ENCODE data around the gene BOLA3.

The BOLA3 gene

DNA sequence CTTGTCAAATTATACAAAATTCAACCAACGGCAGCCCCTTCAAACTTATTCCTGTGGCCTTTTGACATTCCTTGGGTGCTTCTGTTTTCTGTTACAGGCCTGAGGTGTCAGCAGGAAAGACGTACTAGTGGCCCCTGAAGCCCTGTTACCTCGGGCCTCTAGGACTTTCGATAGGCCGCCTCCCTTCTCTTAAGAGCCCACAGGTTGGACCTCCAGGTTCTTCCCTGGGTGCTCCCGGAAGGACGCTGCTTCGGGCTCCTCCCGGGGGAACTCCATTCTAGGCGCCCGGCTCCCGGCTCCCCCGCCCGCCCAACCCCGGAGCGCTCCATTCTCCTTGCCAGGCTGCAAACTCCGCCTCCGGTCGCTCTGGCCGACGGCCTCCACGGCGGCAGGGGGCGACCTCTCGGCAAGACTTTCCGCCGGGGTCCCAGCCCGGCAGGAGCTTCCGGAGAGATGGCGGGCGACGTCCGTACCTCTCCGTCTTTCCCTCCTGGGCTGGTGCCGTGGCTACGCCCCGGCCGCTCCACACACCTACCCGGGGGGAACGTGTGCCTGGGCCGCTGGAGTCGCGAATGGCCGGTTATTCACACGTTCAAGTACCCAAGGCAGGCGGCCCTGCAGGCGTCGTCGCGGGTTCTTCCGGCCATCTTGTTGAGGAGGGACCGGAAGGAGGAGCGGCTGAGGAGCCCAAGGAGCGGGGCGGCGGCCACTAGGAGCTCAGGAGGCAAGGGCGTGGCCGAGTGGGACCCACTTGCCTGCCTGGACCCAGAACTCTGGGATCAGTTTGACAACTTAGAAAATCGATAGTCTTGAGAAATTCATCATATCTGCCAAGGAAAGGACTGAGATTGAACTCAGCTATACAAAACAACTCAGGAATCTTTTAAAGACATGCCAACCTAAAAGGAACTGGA is 27.5 kb downstream of the BOLA3 start:
- H3K27ac ChIP-seq (ENCODE audit: low read length, poor library complexity, severe bottlenecking), result peak overlapping the region; percentile 91
- DNase-seq, result peak; percentile 86
- 8% methylated on average over 59 of the region's 59 CpGs for WGBS
- H2BK15ac ChIP-seq (ENCODE audit: low read depth, poor library complexity, severe bottlenecking), result peak overlapping the region; percentile 52
- peak overlapping the region; percentile 86 to 89 for H3K14ac ChIP-seq (ENCODE audit: low read length in 2 of 2)
- peak overlapping the region; percentile 92 for H2BK120ac ChIP-seq (ENCODE audit: low read depth, low read length)
- peaks cover 1% of the 10 kb centered on the region for H3K79me1 ChIP-seq (replicated peaks; ENCODE audit: low read length, poor library complexity, severe bottlenecking)
- no peaks in the 10 kb centered on the region for H3K27me3 ChIP-seq (ENCODE audit: control insufficient read depth in 1 of 2, insufficient read depth in 1 of 2, low read length in 2 of 2)
- peak overlapping the region; percentile 99 for H2AFZ ChIP-seq (ENCODE audit: low read depth, low read length)
- no peaks in the 10 kb centered on the region for H3K9me3 ChIP-seq (ENCODE audit: control insufficient read depth, low read length)
- no peaks in the 10 kb centered on the region for H3K4me1 ChIP-seq (ENCODE audit: control insufficient read depth, insufficient read depth, low read depth, low read length)
- peak overlapping the region; percentile 82 for H3K4me2 ChIP-seq (ENCODE audit: low read length, poor library complexity, severe bottlenecking)
- H3K18ac ChIP-seq (ENCODE audit: low read depth in 1 of 2, low read length in 2 of 2), result peak overlapping the region; percentile 96 to 100
- peak overlapping the region; percentile 86 to 93 for H3K4me3 ChIP-seq (ENCODE audit: insufficient read depth in 1 of 2, low read depth in 1 of 2, low read length in 2 of 2)
- peak overlapping the region; percentile 100 for H4K8ac ChIP-seq (ENCODE audit: low read length)
- H3K36me3 ChIP-seq (ENCODE audit: control insufficient read depth in 1 of 2, insufficient read depth in 2 of 2, low read depth in 1 of 2, low read length in 2 of 2), result peaks cover 0 to 3% of the 10 kb centered on the region in 2 experiments
- peak overlapping the region; percentile 99 for H4K91ac ChIP-seq (ENCODE audit: low read length)
- H2BK5ac ChIP-seq (ENCODE audit: low read depth, low read length, poor library complexity, severe bottlenecking), result peak overlapping the region; percentile 95
- H2AK5ac ChIP-seq (ENCODE audit: low read length, severe bottlenecking), result no peak overlapping the region
- H2BK12ac ChIP-seq (ENCODE audit: low read length in 2 of 2), result no peak overlapping the region
- peak overlapping the region; percentile 91 to 94 for H3K4ac ChIP-seq (ENCODE audit: low read depth in 1 of 2, low read length in 2 of 2)
- H3K23ac ChIP-seq (ENCODE audit: low read length in 2 of 2), result no peak overlapping the region
- peak overlapping the region; percentile 88 for H3K9ac ChIP-seq (ENCODE audit: low read length)

DNA sequence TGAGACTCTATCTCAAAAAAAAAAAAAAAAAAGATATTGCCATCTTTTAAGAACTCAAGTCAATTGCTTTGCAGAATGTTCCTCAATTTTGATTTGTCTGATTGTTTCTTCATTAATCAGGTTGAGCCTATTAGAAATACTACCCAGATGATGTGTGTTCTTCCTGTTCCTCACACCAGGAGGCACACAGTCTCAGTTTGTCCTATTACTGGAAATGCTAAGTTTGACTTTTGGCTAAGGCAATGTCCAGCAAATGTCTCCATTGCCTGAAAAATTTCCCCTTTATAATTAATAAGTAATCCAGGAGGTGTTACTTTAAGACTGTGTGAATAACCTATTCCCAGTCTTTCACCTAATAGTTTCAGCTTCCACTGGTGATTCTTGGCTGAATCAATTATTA is 28.4 kb downstream of the BOLA3 start:
- peak overlapping the region in 1 of 2 experiments; percentile 86 for H3K4me3 ChIP-seq (ENCODE audit: insufficient read depth in 1 of 2, low read depth in 1 of 2, low read length in 2 of 2)
- peaks cover 0 to 3% of the 10 kb centered on the region in 2 experiments for H3K36me3 ChIP-seq (ENCODE audit: control insufficient read depth in 1 of 2, insufficient read depth in 2 of 2, low read depth in 1 of 2, low read length in 2 of 2)
- H2AK5ac ChIP-seq (ENCODE audit: low read length, severe bottlenecking), result no peak overlapping the region
- H3K4ac ChIP-seq (ENCODE audit: low read depth in 1 of 2, low read length in 2 of 2), result no peak overlapping the region
- H3K27me3 ChIP-seq (ENCODE audit: control insufficient read depth in 1 of 2, insufficient read depth in 1 of 2, low read length in 2 of 2), result no peaks in the 10 kb centered on the region
- no peak overlapping the region for H3K18ac ChIP-seq (ENCODE audit: low read depth in 1 of 2, low read length in 2 of 2)
- H2BK5ac ChIP-seq (ENCODE audit: low read depth, low read length, poor library complexity, severe bottlenecking), result no peak overlapping the region
- H3K14ac ChIP-seq (ENCODE audit: low read length in 2 of 2), result no peak overlapping the region
- H2BK12ac ChIP-seq (ENCODE audit: low read length in 2 of 2), result no peak overlapping the region
- no peak overlapping the region for H3K27ac ChIP-seq (ENCODE audit: low read length, poor library complexity, severe bottlenecking)
- no peaks in the 10 kb centered on the region for H3K9me3 ChIP-seq (ENCODE audit: control insufficient read depth, low read length)
- peak overlapping the region; percentile 68 for H3K9ac ChIP-seq (ENCODE audit: low read length)
- H4K8ac ChIP-seq (ENCODE audit: low read length), result no peak overlapping the region
- no peak overlapping the region for H4K91ac ChIP-seq (ENCODE audit: low read length)
- no peak overlapping the region for H3K4me2 ChIP-seq (ENCODE audit: low read length, poor library complexity, severe bottlenecking)
- H2AFZ ChIP-seq (ENCODE audit: low read depth, low read length), result no peak overlapping the region
- H2BK120ac ChIP-seq (ENCODE audit: low read depth, low read length), result no peak overlapping the region
- H3K23ac ChIP-seq (ENCODE audit: low read length in 2 of 2), result no peak overlapping the region
- peak; percentile 38 for DNase-seq
- H3K4me1 ChIP-seq (ENCODE audit: control insufficient read depth, insufficient read depth, low read depth, low read length), result no peaks in the 10 kb centered on the region
- H2BK15ac ChIP-seq (ENCODE audit: low read depth, poor library complexity, severe bottlenecking), result no peak overlapping the region
- peaks cover 1% of the 10 kb centered on the region for H3K79me1 ChIP-seq (replicated peaks; ENCODE audit: low read length, poor library complexity, severe bottlenecking)

DNA sequence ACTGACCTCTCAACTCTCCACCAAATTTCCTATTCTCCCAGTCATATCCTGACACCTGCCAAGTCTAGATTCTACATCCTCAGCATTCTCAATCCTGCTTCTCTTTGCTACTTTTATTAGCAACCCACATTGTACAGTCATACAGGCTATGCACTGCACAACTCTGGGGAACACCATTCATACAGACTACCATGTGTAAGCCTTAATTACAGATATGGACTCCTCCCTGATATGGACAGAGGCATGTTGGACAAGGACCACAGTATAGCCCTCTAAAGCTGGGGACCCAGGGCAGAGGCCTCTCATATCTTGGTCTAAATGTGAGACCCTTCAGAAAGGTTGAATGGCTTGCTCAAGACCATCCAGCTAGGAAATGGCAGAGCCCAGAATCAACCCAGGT is 36.3 kb downstream of the BOLA3 start:
- Histone ChIP-seq H3K23ac (ENCODE audit: low read length in 2 of 2) (no peak overlapping the region), H3K4me2 (ENCODE audit: low read length, poor library complexity, severe bottlenecking) (no peak overlapping the region), H4K91ac (ENCODE audit: low read length) (no peak overlapping the region), H4K8ac (ENCODE audit: low read length) (no peak overlapping the region), H3K14ac (ENCODE audit: low read length in 2 of 2) (no peak overlapping the region), H2BK15ac (ENCODE audit: low read depth, poor library complexity, severe bottlenecking) (no peak overlapping the region), H3K9ac (ENCODE audit: low read length) (no peak overlapping the region), H2BK12ac (ENCODE audit: low read length in 2 of 2) (no peak overlapping the region), H3K4me3 (ENCODE audit: insufficient read depth in 1 of 2, low read depth in 1 of 2, low read length in 2 of 2) (no peak overlapping the region), H2BK120ac (ENCODE audit: low read depth, low read length) (no peak overlapping the region), H3K79me1 (replicated peaks; ENCODE audit: low read length, poor library complexity, severe bottlenecking) (peaks cover 4% of the 10 kb centered on the region), H3K4ac (ENCODE audit: low read depth in 1 of 2, low read length in 2 of 2) (no peak overlapping the region), H2AK5ac (ENCODE audit: low read length, severe bottlenecking) (no peak overlapping the region), H3K36me3 (ENCODE audit: control insufficient read depth in 1 of 2, insufficient read depth in 2 of 2, low read depth in 1 of 2, low read length in 2 of 2) (peaks cover 0 to 4% of the 10 kb centered on the region in 2 experiments), H2AFZ (ENCODE audit: low read depth, low read length) (no peak overlapping the region), H3K27me3 (ENCODE audit: control insufficient read depth in 1 of 2, insufficient read depth in 1 of 2, low read length in 2 of 2) (no peaks in the 10 kb centered on the region), H3K27ac (ENCODE audit: low read length, poor library complexity, severe bottlenecking) (no peak overlapping the region), H3K4me1 (ENCODE audit: control insufficient read depth, insufficient read depth, low read depth, low read length) (peaks cover 1% of the 10 kb centered on the region), H3K18ac (ENCODE audit: low read depth in 1 of 2, low read length in 2 of 2) (no peak overlapping the region), H3K9me3 (ENCODE audit: control insufficient read depth, low read length) (no peaks in the 10 kb centered on the region), H2BK5ac (ENCODE audit: low read depth, low read length, poor library complexity, severe bottlenecking) (no peak overlapping the region)
- DNase-seq, result no peak

DNA sequence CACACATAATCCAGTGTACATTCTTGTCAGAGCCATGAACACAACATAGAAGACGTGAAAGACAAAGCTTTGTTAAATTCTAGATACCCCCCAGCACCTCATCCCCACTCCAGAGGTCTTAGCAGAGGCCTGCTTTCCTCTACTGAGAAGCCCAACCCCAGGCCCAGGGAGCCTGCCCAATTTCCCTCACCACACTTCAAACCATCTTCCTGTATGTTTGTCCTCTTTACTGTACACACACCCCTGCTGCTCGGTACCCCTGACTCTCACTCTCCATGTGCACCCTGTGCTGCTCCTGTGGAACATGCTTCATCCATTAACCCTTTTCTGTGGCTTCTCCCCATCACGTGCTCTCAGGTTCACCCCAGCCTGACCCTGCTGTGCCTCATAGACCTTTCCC is 37.2 kb downstream of the BOLA3 start:
- H2BK5ac ChIP-seq (ENCODE audit: low read depth, low read length, poor library complexity, severe bottlenecking), result no peak overlapping the region
- H3K14ac ChIP-seq (ENCODE audit: low read length in 2 of 2), result peak overlapping the region in 1 of 2 experiments; percentile 39
- no peak overlapping the region for H3K18ac ChIP-seq (ENCODE audit: low read depth in 1 of 2, low read length in 2 of 2)
- H3K27ac ChIP-seq (ENCODE audit: low read length, poor library complexity, severe bottlenecking), result no peak overlapping the region
- H2BK120ac ChIP-seq (ENCODE audit: low read depth, low read length), result no peak overlapping the region
- WGBS, result 88% methylated on average over 3 of the region's 3 CpGs
- H3K4me3 ChIP-seq (ENCODE audit: insufficient read depth in 1 of 2, low read depth in 1 of 2, low read length in 2 of 2), result no peak overlapping the region
- H3K4me1 ChIP-seq (ENCODE audit: control insufficient read depth, insufficient read depth, low read depth, low read length), result peaks cover 1% of the 10 kb centered on the region
- H3K79me1 ChIP-seq (replicated peaks; ENCODE audit: low read length, poor library complexity, severe bottlenecking), result peaks cover 6% of the 10 kb centered on the region
- no peak overlapping the region for H4K8ac ChIP-seq (ENCODE audit: low read length)
- H2AFZ ChIP-seq (ENCODE audit: low read depth, low read length), result no peak overlapping the region
- no peak overlapping the region for H2BK15ac ChIP-seq (ENCODE audit: low read depth, poor library complexity, severe bottlenecking)
- no peak overlapping the region for H4K91ac ChIP-seq (ENCODE audit: low read length)
- H3K4ac ChIP-seq (ENCODE audit: low read depth in 1 of 2, low read length in 2 of 2), result no peak overlapping the region
- no peak overlapping the region for H3K9ac ChIP-seq (ENCODE audit: low read length)
- no peak for DNase-seq
- H3K27me3 ChIP-seq (ENCODE audit: control insufficient read depth in 1 of 2, insufficient read depth in 1 of 2, low read length in 2 of 2), result no peaks in the 10 kb centered on the region
- H3K36me3 ChIP-seq (ENCODE audit: control insufficient read depth in 1 of 2, insufficient read depth in 2 of 2, low read depth in 1 of 2, low read length in 2 of 2), result peaks cover 0 to 4% of the 10 kb centered on the region in 2 experiments
- no peaks in the 10 kb centered on the region for H3K9me3 ChIP-seq (ENCODE audit: control insufficient read depth, low read length)
- H3K23ac ChIP-seq (ENCODE audit: low read length in 2 of 2), result no peak overlapping the region
- no peak overlapping the region for H3K4me2 ChIP-seq (ENCODE audit: low read length, poor library complexity, severe bottlenecking)
- no peak overlapping the region for H2BK12ac ChIP-seq (ENCODE audit: low read length in 2 of 2)
- H2AK5ac ChIP-seq (ENCODE audit: low read length, severe bottlenecking), result no peak overlapping the region

All from mesenchymal stem cell (in vitro differentiated cells and primary cell).